ENCODE measurements around the gene SRD5A2.
"Not testable (repeated sequence)": the region's sequence is repeated elsewhere in the genome, so short reads cannot be mapped to it uniquely, and the experiment has no call there.

The SRD5A2 gene

GRCh38 chr2:31533036-31533435, 47.7 kb downstream of the SRD5A2 start:
- DNase-seq (ENCODE audit: low read depth) = no peak

DNA sequence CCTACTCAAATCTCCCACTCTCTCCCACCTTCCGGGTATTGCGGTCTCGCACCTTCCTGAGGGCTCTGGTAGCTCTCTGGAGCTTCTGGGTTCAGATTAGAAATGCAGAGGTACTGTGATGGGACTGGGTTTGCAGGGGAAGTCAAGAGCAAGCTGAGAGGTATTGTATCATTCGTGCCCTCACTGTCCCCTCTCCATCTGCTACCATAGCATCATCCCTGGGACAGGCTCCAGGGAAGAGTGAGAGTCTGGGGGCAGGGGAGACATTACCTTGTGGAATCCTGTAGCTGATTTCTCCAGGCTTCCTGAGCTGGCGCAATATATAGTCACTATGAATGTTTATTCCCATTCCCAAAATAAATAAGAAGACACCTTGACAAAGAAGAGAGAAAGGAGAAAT, 49.6 kb downstream of the SRD5A2 start:
- DNase-seq (ENCODE audit: low read depth) = no peak

- DNase-seq (ENCODE audit: low read depth) = no peak
These were observed 51.5 kb downstream of the SRD5A2 start for GRCh38 chr2:31529256-31529655.

DNA sequence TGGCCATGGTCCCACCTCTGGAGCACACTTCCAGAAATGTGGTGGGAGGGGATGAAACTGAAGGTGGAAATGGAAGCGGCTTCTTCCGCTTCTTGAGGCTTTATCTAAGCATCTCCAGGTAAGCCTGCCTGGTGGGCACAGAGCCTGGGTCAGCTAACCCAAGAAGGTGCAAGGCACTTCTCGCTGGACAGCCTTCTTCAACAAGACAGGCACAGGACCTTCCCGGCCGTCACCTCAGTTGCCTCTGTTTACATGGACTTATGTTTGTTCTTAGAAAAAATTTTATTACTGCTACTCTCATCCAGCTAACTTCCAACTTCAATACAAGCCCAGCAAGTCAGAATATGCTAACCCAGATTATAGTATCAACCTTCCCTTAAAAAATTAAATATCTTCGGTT, 51.9 kb downstream of the SRD5A2 start:
- no peak for DNase-seq (ENCODE audit: low read depth)

GRCh38 chr2:31526946-31527732, 53.6 kb downstream of the SRD5A2 start:
- no peak for DNase-seq (ENCODE audit: low read depth)

DNA sequence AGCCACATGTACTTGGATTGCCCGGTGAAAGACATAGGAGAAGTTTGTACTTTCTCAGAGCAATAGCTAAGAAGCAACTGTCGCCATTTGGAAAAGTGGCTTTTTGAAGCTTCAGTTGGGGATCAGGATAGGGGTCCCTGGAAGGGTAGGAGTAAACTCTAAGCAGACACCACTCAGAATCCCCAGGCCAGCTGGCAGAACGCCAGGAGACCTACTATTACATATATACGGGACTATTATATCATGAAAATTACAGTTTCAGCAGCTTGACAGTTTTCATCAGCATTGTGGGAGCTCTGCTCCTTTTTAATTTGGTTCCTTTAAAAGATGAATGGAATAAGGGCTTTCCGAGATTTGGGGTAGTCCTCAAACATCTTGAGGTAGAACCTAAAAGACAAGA, 54.9 kb downstream of the SRD5A2 start:
- no peak for DNase-seq (ENCODE audit: low read depth)

DNA sequence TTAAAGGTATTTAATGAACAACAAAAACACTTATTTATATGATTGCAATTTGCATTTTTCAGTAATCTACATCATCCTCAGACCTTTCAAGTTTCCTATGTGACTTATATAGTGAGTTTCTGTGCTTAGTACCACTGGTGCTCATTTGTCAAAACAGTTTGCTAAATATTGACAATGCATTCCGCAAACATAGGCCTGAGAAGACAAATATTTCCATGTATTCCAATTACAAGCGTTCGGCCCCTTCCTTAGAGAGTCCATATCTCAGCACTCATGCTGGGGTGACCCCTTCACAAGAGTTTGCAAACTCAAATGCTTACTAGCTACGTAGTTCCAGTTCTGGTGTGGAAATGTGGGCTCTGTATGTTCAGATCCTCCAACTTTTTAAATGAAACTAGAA, 56.1 kb downstream of the SRD5A2 start:
- no peak for DNase-seq (ENCODE audit: low read depth)

- DNase-seq (ENCODE audit: low read depth) = peak; percentile 16
These were observed 56.8 kb downstream of the SRD5A2 start for GRCh38 chr2:31523871-31524492.

DNA sequence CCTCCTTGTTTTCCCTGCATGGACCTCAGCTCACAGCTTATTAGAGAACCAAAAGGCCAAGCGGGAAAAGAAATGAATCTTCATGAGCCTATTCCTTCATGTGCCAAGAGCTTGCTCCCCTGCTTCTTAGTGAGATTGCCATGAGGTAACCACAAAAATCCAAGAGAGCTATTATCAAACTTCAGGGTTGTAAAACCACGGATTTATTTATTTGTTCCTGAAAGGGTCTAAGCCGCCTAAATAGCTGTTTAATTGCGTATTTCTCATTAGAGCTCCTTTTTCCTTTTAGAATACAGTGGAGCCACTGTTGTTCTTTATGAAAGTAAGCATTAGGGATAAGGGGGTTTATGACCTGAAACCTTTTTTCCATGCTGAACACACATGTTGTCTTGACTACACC, 58.0 kb downstream of the SRD5A2 start:
- DNase-seq (ENCODE audit: low read depth) = no peak

- DNase-seq (ENCODE audit: low read depth) = no peak
These were observed 63.1 kb downstream of the SRD5A2 start for GRCh38 chr2:31517442-31518203.

- no peak for DNase-seq (ENCODE audit: low read depth)
These were observed 65.2 kb downstream of the SRD5A2 start for GRCh38 chr2:31515586-31515985.

- DNase-seq (ENCODE audit: low read depth) = no peak
These were observed 67.2 kb downstream of the SRD5A2 start for GRCh38 chr2:31513553-31513952.

GRCh38 chr2:31511376-31511775, 69.4 kb downstream of the SRD5A2 start:
- no peak for DNase-seq (ENCODE audit: low read depth)

DNA sequence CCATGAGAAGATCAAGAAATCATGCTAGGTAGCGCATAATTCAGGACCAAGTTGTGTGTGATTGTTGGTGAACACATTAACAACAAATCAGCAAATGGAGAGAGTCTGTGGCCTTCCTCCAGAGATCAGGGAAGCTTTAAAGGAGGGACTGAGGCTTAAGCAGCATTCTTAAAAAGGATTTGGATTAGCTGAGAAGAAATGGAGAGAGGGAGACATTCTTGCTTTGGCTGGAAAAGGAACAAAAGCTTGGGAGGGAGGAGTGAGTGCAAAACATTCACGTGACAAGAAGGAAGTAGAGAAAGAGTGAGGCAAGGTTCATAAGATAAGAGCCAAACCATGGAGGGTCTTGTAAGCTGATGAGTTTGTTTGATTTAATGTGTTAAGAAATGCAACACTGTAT, 75.6 kb downstream of the SRD5A2 start:
- DNase-seq (ENCODE audit: low read depth) = no peak

DNA sequence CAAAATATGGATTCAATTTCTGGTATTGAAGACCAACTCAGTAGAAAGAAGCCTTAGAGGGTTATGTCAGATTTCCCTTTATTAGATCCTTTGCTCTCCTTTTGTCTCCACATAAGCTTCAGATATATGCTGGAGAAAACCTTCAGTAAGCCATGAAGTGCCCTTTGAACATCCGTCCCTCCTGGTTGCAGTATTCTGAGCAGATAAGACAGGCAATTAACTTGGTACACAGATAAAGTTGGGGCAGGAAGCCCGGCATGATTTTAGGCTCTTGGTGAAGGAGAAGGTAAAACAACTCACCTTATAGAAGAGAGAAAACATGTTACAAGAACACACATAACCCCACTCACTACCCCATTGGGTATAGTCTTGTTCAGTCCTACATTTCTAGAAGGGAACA, 76.4 kb downstream of the SRD5A2 start:
- no peak for DNase-seq (ENCODE audit: low read depth)

DNA sequence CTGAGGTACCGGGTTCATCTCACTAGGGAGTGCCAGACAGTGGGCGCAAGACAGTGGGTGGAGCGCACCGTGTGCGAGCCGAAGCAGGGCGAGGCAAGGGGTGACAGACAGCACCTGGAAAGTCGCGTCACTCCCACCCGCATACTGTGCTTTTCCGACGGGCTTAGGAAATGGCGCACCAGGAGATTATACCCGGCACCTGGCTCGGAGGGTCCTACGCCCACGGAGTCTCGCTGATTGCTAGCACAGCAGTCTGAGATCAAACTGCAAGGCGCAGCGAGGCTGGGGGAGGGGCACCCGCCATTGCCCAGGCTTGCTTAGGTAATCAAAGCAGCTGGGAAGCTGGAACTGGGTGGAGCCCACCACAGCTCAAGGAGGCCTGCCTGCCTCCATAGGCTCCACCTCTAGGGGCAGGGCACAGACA, 84.3 kb downstream of the SRD5A2 start:
- not testable (repeated sequence) for DNase-seq (ENCODE audit: low read depth)

DNA sequence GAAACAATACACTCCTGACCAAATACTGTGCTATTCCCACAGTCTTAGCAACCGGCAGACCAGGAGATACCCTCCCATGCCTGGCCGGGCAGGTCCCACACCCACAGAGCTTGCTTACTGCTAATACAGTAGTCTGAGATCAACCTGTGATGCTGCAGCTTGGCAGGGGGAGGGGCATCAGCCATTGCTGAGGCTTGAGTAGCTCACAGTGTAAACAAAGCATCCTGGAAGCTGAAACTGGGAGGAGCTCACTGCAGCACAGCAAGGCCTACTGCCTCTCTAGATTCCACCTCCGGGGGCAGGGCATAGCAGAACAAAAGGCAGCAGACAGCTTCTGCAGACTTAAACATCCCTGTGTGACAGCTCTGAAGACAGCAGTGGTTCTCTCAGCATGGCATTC, 91.4 kb downstream of the SRD5A2 start:
- not testable (repeated sequence) for DNase-seq (ENCODE audit: low read depth)

DNA sequence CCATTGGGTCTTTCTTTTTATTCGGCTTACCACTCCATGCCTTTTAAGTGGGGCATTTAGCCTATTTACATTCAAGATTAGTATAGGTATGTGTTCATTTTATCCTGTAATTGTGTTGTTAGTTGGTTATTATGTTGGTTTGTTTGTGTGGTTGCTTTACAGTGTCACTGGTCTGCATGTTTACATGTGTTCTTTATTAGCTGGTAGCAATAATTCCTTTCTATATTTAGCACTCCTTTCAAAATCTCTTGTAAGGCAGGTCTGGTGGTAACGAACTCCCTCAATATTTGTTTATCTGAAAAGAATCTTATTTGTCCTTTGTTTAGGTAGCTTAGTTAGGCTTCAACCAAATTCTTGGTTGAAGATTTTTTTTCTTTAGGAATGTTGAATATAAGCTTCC, 97.5 kb downstream of the SRD5A2 start:
- DNase-seq (ENCODE audit: low read depth) = no peak

DNA sequence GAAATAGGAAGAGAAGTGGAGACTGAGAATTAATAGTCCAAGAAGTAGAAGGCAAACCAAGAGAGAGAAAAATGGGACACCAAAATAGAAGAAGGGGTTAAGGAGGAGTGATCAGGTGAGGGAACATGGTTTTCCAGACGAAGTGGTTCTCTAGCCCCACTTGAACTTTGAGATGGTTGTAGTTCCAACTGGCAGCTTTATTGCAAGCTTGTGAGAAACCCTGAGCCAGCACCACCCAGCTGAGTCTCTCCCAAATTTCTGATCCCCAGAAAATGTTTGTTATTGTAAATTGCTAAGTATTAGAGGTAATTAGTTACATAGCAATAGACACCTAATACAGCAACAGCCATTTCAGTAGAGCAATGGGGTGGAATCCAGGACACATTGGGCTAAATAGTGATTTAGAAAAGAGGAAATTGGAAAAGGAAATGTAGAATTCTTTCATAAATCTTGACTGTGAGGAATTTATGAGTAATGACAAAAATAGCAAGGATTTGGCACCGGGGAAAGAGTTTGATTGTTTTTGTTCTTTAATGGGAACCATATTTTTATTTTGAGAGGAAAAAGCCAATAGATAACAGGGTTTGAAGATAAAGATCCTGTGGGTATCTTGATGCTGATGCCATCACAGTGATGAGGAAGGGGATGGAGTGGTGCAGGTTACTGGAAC, 104.1 kb downstream of the SRD5A2 start:
- DNase-seq (ENCODE audit: low read depth) = no peak

GRCh38 chr2:31475692-31476091, 105.0 kb downstream of the SRD5A2 start:
- DNase-seq (ENCODE audit: low read depth) = no peak

- DNase-seq (ENCODE audit: low read depth) = no peak
These were observed 106.4 kb downstream of the SRD5A2 start for GRCh38 chr2:31474296-31474695.
